CD4-positive, alpha-beta memory T cell (primary cell): Measurements from ENCODE around the gene NUDT16L1. TPM values are rescaled to one million over a fixed set of nuclear protein-coding genes. Genes with fewer than 3 reads are reported as not detected.
A peak's percentile ranks its signal among the peaks of the same experiment; 100 is the strongest.

Experiments used
- CTCF ChIA-PET: fragments of 350-600 bp; sonication (Branson Sonifier 250); formaldehyde crosslinking; loops from one replicate; lab custom pipeline; 2021; ENCODE audit warnings: inconsistent platforms; ENCODE audit not compliant: partially characterized antibody; lab: Charles Lee
- POLR2A ChIA-PET: fragments of 350-600 bp; sonication (Branson Sonifier 250); formaldehyde crosslinking; loops from one replicate; lab custom pipeline; 2021; ENCODE audit not compliant: partially characterized antibody; lab: Charles Lee
- DNase-seq, 5 donors: peaks; one replicate each; pipeline versions ENCODE4 v3.0.0 to v3.0.0-alpha.2; 2020 to 2022; ENCODE audit warnings: mixed read lengths in 1 of 5
- H3K27ac ChIP-seq: one replicate; pipeline ENCODE4 v1.7.0; 2013; ENCODE audit warnings: low read depth, low read length
- H3K27me3 ChIP-seq: 2 replicates; pipeline ENCODE4 v1.7.0; 2013; ENCODE audit warnings: mild to moderate bottlenecking, low read length, moderate library complexity; ENCODE audit not compliant: insufficient read depth
- H3K36me3 ChIP-seq: 2 replicates; pipeline ENCODE4 v1.7.0; 2013; ENCODE audit warnings: mild to moderate bottlenecking, low read length, moderate library complexity; ENCODE audit not compliant: insufficient read depth
- H3K4me1 ChIP-seq: 2 replicates; pipeline ENCODE4 v1.7.0; 2013; ENCODE audit warnings: mild to moderate bottlenecking, low read length, moderate library complexity; ENCODE audit not compliant: insufficient read depth
- H3K4me3 ChIP-seq, 2 donors: one replicate each; pipeline ENCODE4 v1.7.0; 2013; ENCODE audit warnings: low read length in 2 of 2, mild to moderate bottlenecking in 1 of 2
- H3K9me3 ChIP-seq, 2 donors: one replicate each; pipeline ENCODE4 v1.7.0; 2013; ENCODE audit warnings: low read length in 2 of 2, control low read depth in 1 of 2; ENCODE audit not compliant: control insufficient read depth in 1 of 2
- H3K27ac Mint-ChIP-seq, 7 donors: one replicate each; pipeline ENCODE4 v1.8.0; 2020 to 2021; ENCODE audit warnings: mixed read lengths in 7 of 7, mild to moderate bottlenecking in 6 of 7, inconsistent platforms in 3 of 7, moderate library complexity in 3 of 7
- H3K27me3 Mint-ChIP-seq, 2 donors: one replicate each; pipeline ENCODE4 v1.8.0; 2020 to 2021; ENCODE audit warnings: mixed read lengths in 2 of 2
- H3K36me3 Mint-ChIP-seq, 2 donors: one replicate each; pipeline ENCODE4 v1.8.0; 2020 to 2021; ENCODE audit warnings: mixed read lengths in 2 of 2, inconsistent platforms in 1 of 2, mild to moderate bottlenecking in 1 of 2
- H3K4me1 Mint-ChIP-seq, 4 donors: one replicate each; pipeline ENCODE4 v1.8.0; 2020 to 2021; ENCODE audit warnings: mixed read lengths in 4 of 4, mild to moderate bottlenecking in 1 of 4
- H3K4me3 Mint-ChIP-seq, 8 donors: one replicate each; pipeline ENCODE4 v1.8.0; 2020 to 2021; ENCODE audit warnings: mixed read lengths in 8 of 8, mild to moderate bottlenecking in 7 of 8, moderate library complexity in 6 of 8, inconsistent platforms in 3 of 8
- H3K9me3 Mint-ChIP-seq, 8 donors: one replicate each; pipeline ENCODE4 v1.8.0; 2020 to 2021; ENCODE audit warnings: mixed read lengths in 8 of 8, mild to moderate bottlenecking in 5 of 8, inconsistent platforms in 3 of 8, moderate library complexity in 1 of 8
- intact Hi-C: fragments of 100-400 bp; cut with micrococcal nuclease; formaldehyde crosslinking; loops from one replicate; pipeline ENCODE4 v1.15.1; 2023
- polyA plus RNA-seq, 2 donors: library from polyadenylated mRNA; unstranded; fragments of 300-500 nt; fragmentation: Illumina TruSeq; gene quantifications; one replicate each; pipeline ENCODE4 v1.2.3, GENCODE V29; 2021
- total RNA-seq, 2 experiments: library from RNA; stranded (reverse); gene quantifications; one replicate each; pipeline ENCODE4 v1.2.3, GENCODE V29; 2021

NUDT16L1 gene
- total and polyA plus RNA-seq, 4 experiments from 2014 or later, result 52.4 to 125 (median 66.9) TPM

DNA sequence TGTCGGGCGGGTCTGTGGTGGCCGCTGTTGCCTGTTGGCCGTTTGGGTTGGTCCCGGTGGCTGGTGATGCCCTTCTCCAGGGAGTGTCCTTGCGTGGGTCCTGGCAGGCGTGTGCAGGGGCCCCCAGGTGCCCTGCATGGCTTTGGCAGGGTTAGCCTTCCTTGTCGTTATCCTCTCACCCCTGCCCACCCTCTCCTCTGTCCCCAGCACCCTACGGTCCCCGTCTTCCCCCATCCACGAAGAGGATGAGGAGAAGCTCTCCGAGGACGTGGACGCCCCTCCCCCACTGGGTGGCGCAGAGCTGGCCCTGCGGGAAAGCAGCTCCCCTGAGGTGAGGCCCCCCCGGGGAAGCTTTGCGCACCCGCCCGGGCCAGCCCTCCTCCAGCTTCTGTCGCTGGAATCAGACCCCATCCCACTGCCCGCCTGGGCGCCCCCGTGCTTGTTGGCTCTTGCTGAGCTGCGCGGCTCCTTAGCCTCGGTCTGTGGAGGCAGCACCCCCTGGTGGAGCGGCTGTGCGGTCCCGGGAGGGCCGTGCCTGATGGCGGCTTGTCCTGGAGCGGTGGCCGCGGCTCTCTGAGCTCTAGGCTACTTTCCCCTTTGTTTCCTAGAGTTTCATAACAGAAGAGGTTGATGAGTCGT is 10.6 kb upstream of the NUDT16L1 start:
- H3K36me3 ChIP-seq, result peaks cover 15% of the 10 kb centered on the region
- H3K4me3 Mint-ChIP-seq, result no peak overlapping the region
- POLR2A ChIA-PET, result interaction anchor here (1.1 to 1.2 kb wide), 2 partner anchors 11 to 145 kb away, joined by 3 read pairs; partner anchors contain the start of gene CDIP1
- no peaks in the 10 kb centered on the region for H3K9me3 ChIP-seq
- intact Hi-C loops, result no loop called here
- no peaks in the 10 kb centered on the region for H3K27me3 ChIP-seq
- H3K9me3 Mint-ChIP-seq, result no peaks in the 10 kb centered on the region
- H3K4me1 Mint-ChIP-seq, result peaks cover 4 to 6% (median 4%) of the 10 kb centered on the region in 4 donors
- no peaks in the 10 kb centered on the region for H3K4me1 ChIP-seq
- H3K4me3 ChIP-seq, result no peak overlapping the region
- peaks cover 6 to 25% of the 10 kb centered on the region in 2 donors for H3K36me3 Mint-ChIP-seq
- H3K27ac ChIP-seq, result no peak overlapping the region
- peak in 1 of 5 donors; percentile 31 for DNase-seq
- H3K27me3 Mint-ChIP-seq, result no peaks in the 10 kb centered on the region
- CTCF ChIA-PET, result interaction anchor here (1.7 kb wide), 1 partner anchor 66 kb away, joined by 4 read pairs; no protein-coding TSS in a partner anchor
- H3K27ac Mint-ChIP-seq, result peak overlapping the region in 2 of 7 donors; percentile 11 to 56

DNA sequence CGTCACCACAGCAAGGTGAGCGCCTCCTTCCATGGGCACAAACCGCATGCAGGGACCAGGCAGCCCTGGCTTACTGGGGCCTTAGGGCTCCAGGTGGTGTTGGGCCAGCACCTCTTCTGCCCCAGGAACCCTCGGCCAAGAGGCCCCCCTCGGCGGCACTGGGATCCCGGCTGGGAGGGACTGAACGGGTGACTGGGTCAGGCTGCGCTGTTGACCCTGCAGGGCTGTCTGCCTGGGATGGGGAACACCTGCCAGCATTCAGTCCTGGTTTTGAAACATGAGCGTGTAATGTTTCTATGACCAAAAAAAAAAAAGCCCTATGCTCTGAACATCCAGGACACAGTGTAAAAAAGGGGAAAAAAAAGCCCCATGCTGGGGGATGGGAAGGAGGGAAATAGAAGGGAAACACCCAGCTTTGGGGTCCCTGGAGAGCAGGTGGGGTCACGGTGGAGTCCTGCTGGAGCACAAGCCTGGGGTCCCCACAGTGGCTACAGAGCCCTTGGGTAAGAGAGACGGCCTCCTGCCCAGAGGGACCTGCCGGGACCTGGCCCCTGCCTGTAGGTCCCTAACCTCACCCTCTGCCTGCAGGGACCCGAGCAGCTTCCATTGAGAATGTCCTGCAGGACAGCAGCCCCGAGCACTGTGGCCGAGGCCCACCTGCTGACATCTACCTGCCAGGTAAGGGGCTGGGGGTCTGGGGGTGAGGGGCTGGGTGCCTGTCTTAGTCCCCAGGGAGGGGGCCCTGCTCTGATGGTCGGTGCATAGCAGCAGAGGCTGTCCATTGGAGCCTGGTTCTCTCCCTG is 9.9 kb upstream of the NUDT16L1 start:
- no peaks in the 10 kb centered on the region for H3K9me3 Mint-ChIP-seq
- H3K36me3 ChIP-seq, result peaks cover 15% of the 10 kb centered on the region
- peak overlapping the region in 3 of 7 donors; percentile 11 to 56 (median 18) for H3K27ac Mint-ChIP-seq
- H3K27ac ChIP-seq, result no peak overlapping the region
- intact Hi-C loops, result no loop called here
- peaks cover 7 to 22% of the 10 kb centered on the region in 2 donors for H3K36me3 Mint-ChIP-seq
- ChIA-PET CTCF (interaction anchor here (1.7 kb wide), 1 partner anchor 67 kb away, joined by 4 read pairs; no protein-coding TSS in a partner anchor), POLR2A (interaction anchor here (1.1 to 1.2 kb wide), 2 partner anchors 11 to 145 kb away, joined by 3 read pairs; partner anchors contain the start of gene CDIP1)
- no peaks in the 10 kb centered on the region for H3K27me3 Mint-ChIP-seq
- H3K4me3 ChIP-seq, result no peak overlapping the region
- H3K27me3 ChIP-seq, result no peaks in the 10 kb centered on the region
- peaks cover 0 to under 1% (median 0%) of the 10 kb centered on the region in 4 donors for H3K4me1 Mint-ChIP-seq
- no peak overlapping the region for H3K4me3 Mint-ChIP-seq
- DNase-seq, result no peak
- no peaks in the 10 kb centered on the region for H3K9me3 ChIP-seq
- no peaks in the 10 kb centered on the region for H3K4me1 ChIP-seq

DNA sequence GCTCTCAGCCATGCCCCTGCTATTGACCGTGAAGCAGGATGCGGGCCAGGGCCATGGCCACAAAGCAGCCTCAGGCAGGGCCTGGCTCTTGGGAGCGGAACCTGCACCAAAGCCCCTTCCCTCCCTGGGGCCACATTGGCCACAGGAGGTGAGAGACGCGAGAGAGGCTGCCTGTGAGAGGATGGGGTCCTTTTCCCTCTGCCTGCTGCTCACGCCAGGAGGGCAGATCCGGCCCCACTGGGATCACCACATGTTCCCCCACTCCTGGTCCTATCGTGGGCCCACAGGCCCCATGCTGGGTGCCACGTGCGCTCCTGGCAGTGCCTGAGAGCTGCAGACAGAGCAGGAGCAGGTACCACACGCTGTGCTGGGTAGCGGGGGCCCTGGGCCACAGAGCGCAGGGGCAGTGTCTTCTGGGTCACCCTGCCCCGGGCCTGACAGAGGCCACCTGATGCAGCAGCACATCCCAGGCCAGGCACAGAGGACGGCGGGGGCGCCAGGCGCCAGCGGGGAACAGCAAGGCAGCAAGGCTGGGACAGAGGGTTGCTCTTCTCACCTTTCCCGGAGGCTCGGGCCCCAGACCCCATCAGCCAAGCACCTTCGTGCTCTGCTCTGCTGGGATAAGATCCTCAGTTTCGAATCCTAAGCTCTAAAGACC is 9.2 kb upstream of the NUDT16L1 start:
- Histone ChIP-seq H3K27ac (no peak overlapping the region), H3K27me3 (no peaks in the 10 kb centered on the region), H3K4me1 (no peaks in the 10 kb centered on the region), H3K4me3 (no peak overlapping the region), H3K36me3 (peaks cover 15% of the 10 kb centered on the region), H3K9me3 (no peaks in the 10 kb centered on the region)
- no peaks in the 10 kb centered on the region for H3K27me3 Mint-ChIP-seq
- intact Hi-C loops, result no loop called here
- peaks cover 7 to 21% of the 10 kb centered on the region in 2 donors for H3K36me3 Mint-ChIP-seq
- H3K4me1 Mint-ChIP-seq, result no peaks in the 10 kb centered on the region
- DNase-seq, result no peak
- H3K9me3 Mint-ChIP-seq, result peaks cover 0 to 1% (median 0%) of the 10 kb centered on the region in 8 donors
- no peak overlapping the region for H3K27ac Mint-ChIP-seq
- ChIA-PET POLR2A (no interaction called here), CTCF (no interaction called here)
- H3K4me3 Mint-ChIP-seq, result no peak overlapping the region

DNA sequence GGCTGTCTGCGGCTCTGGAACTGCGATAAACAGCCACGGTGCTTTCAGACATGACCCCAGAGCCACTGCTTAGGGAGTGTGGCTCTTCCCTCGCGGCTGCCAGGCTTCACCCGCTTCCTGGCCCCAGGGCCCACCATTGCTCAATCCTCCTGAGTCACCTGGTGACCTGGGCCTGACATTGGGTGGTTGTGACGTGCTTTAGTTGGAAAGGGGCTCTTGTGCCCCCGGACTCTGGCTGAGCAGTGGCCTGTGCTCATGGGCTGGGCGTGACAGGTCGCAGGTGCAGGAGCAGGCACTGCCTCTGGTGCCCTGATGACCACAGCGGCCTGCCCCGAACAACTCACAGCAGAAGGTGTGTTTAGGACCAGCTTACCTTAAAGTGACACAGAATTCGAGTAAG is 8.6 kb upstream of the NUDT16L1 start:
- Histone ChIP-seq H3K36me3 (peaks cover 15% of the 10 kb centered on the region), H3K27me3 (no peaks in the 10 kb centered on the region), H3K4me1 (no peaks in the 10 kb centered on the region), H3K9me3 (no peaks in the 10 kb centered on the region), H3K4me3 (no peak overlapping the region), H3K27ac (no peak overlapping the region)
- Mint-ChIP-seq H3K27me3 (no peaks in the 10 kb centered on the region), H3K4me3 (no peak overlapping the region), H3K9me3 (peaks cover 0 to 1% (median 0%) of the 10 kb centered on the region in 8 donors), H3K27ac (peak overlapping the region in 1 of 7 donors; percentile 29), H3K36me3 (peaks cover 7 to 21% of the 10 kb centered on the region in 2 donors), H3K4me1 (no peaks in the 10 kb centered on the region)
- ChIA-PET CTCF (no interaction called here), POLR2A (no interaction called here)
- intact Hi-C loops, result no loop called here
- DNase-seq, result no peak

DNA sequence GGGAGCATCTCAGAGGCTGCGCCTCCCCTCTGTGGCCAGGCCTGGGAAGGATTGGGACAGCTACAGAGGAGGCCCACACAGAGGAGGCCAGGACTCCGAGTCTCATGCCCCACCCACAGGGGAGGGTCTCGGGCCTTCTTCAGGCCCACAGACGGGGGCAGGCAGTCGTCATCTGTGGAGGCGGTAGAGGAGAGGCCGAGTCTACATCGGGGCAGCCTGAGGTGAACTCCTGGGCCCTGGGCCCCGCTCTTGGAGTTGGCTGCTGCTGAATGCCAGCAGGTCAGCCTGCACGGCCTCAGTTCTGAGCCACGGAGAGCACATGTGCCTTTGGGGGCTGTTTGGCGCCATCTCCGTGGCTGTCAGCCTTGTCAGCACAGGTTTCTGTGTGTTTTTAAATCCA is 8.1 kb upstream of the NUDT16L1 start:
- no peaks in the 10 kb centered on the region for H3K9me3 ChIP-seq
- H3K27me3 ChIP-seq, result no peaks in the 10 kb centered on the region
- Mint-ChIP-seq H3K36me3 (peaks cover 7 to 21% of the 10 kb centered on the region in 2 donors), H3K27me3 (no peaks in the 10 kb centered on the region), H3K9me3 (peaks cover 0 to 1% (median 0%) of the 10 kb centered on the region in 8 donors), H3K4me3 (no peak overlapping the region), H3K27ac (peak overlapping the region in 2 of 7 donors; percentile 13 to 29), H3K4me1 (no peaks in the 10 kb centered on the region)
- CTCF ChIA-PET, result no interaction called here
- intact Hi-C loops, result no loop called here
- no peak for DNase-seq
- H3K4me1 ChIP-seq, result no peaks in the 10 kb centered on the region
- no peak overlapping the region for H3K4me3 ChIP-seq
- H3K36me3 ChIP-seq, result peaks cover 15% of the 10 kb centered on the region
- POLR2A ChIA-PET, result no interaction called here
- H3K27ac ChIP-seq, result no peak overlapping the region

DNA sequence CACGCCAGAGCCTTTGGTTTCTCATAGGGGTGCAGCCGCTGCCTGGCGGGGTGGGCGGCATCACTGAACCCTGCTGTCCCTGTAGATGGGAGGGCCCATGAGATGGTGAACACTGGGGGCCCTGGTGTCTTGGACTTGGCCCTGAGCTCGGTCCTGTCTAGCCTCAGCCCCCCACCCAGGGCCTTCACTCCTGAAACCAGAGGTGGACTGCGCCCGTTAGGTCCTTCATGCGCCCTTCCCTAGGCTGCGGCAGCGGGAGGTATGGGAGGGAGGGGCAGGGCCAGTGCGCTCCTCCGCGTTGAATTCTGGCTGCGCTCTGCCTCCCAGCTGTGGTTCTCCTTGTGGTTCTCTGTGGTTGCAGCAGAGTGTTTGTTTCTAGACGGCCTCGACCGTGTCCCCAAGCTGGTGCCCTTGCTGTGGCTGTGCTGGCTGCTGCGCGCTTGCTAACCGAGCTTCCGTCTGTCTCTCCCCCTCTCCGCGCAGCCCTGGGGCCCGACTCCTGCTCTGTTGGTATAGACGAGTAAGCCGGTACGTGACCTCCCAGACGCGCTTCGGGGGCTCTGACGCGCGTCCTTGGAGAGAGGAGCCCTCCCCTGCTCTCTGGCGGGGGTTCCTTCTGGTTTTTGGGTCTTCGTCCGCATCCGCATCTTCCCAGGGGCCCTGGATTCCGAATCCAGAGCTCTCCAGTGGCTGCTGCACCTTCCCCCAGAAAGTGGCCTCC is 7.4 kb upstream of the NUDT16L1 start:
- ChIA-PET POLR2A (interaction anchor here (0.8 kb wide), 2 partner anchors 10 to 16 kb away, joined by 3 read pairs; no protein-coding TSS in a partner anchor), CTCF (no interaction called here)
- Histone ChIP-seq H3K36me3 (peaks cover 15% of the 10 kb centered on the region), H3K4me1 (no peaks in the 10 kb centered on the region), H3K4me3 (no peak overlapping the region), H3K27me3 (no peaks in the 10 kb centered on the region), H3K9me3 (no peaks in the 10 kb centered on the region), H3K27ac (no peak overlapping the region)
- intact Hi-C loops, result no loop called here
- Mint-ChIP-seq H3K27me3 (no peaks in the 10 kb centered on the region), H3K27ac (peak overlapping the region in 1 of 7 donors; percentile 13), H3K36me3 (peaks cover 7 to 19% of the 10 kb centered on the region in 2 donors), H3K4me3 (no peak overlapping the region), H3K9me3 (peaks cover 0 to 1% (median 0%) of the 10 kb centered on the region in 8 donors), H3K4me1 (peaks cover 0 to 2% (median 0%) of the 10 kb centered on the region in 4 donors)
- DNase-seq, result no peak
